GM12878 (cell line): ENCODE data around the gene CDC37L1. TPM values are rescaled to one million over a fixed set of nuclear protein-coding genes. Genes with fewer than 3 reads are reported as not detected.
A peak's percentile ranks its signal among the peaks of the same experiment; 100 is the strongest.

Experiments used
- ATAC-seq: fragments of 200-7000 bp; cut with Tn5 transposase; 3 replicates; pipeline ENCODE4 v1.9.1; 2020; ENCODE audit warnings: mild to moderate bottlenecking, moderate library complexity
- BruUV-seq: library from RNA; stranded (reverse); fragments of 400-500 nt; replicated peaks from 2 replicates; lab custom pipeline; 2021; lab: Mats Ljungman, UMichigan
- CTCF ChIA-PET: fragments of 300-600 bp; sonication (Branson Sonifier 250); formaldehyde crosslinking; extraction: SDS; loops from one replicate; lab custom pipeline; 2021; ENCODE audit warnings: inconsistent platforms; lab: Yijun Ruan, JAX
- POLR2A ChIA-PET: fragments of 350-600 bp; formaldehyde crosslinking; extraction: SDS; loops from one replicate; lab custom pipeline; 2021; ENCODE audit warnings: inconsistent platforms; lab: Charles Lee
- RAD21 ChIA-PET: fragments of 300-600 bp; sonication (Branson Sonifier 250); formaldehyde crosslinking; loops from one replicate; lab custom pipeline; 2023; ENCODE audit warnings: antibody characterized with exemption; ENCODE audit not compliant: unreplicated experiment; lab: Charles Lee
- SMC1A ChIA-PET: fragments of 300-600 bp; sonication (Branson Sonifier 250); formaldehyde crosslinking; loops from one replicate; lab custom pipeline; 2023; ENCODE audit not compliant: unreplicated experiment, uncharacterized antibody; lab: Charles Lee
- DNase-seq: peaks from one replicate; pipeline ENCODE4 v3.0.0-alpha.2; 2011; ENCODE audit warnings: low read depth, low spot score
- FAIRE-seq: peaks from 3 replicates; lab custom pipeline; 2011; peaks lifted over from hg19 to GRCh38; lab: Jason Lieb, UNC
- H2AFZ ChIP-seq: 2 replicates; pipeline ENCODE4 v1.6.0; 2011; ENCODE audit warnings: low read depth, low read length, control low read depth; ENCODE audit not compliant: control insufficient read depth
- H3K27ac ChIP-seq: 2 replicates; pipeline ENCODE4 v1.5.1; 2011; ENCODE audit warnings: control low read depth; ENCODE audit not compliant: control insufficient read depth, insufficient read depth
- H3K27me3 ChIP-seq, 2 experiments: replicated peaks in 1 of 2; 2 replicates each; pipeline versions ENCODE4 v1.6.0 to v1.6.1; 2011; ENCODE audit warnings: low read length in 1 of 2; ENCODE audit not compliant: control insufficient read depth in 2 of 2, insufficient read depth in 2 of 2
- H3K36me3 ChIP-seq, 2 experiments: 2 replicates each; pipeline ENCODE4 v1.5.1; 2011; ENCODE audit warnings: low read length in 1 of 2; ENCODE audit not compliant: control insufficient read depth in 2 of 2, insufficient read depth in 2 of 2
- H3K4me1 ChIP-seq: 2 replicates; pipeline ENCODE4 v1.6.1; 2011; ENCODE audit warnings: mild to moderate bottlenecking, low read length, moderate library complexity, mixed read lengths; ENCODE audit not compliant: control insufficient read depth, insufficient read depth
- H3K4me2 ChIP-seq: 2 replicates; pipeline ENCODE4 v1.6.0; 2011; ENCODE audit warnings: control low read depth; ENCODE audit not compliant: control insufficient read depth, insufficient read depth
- H3K4me3 ChIP-seq: fragments of 200-600 bp; sonication (generic); 2 replicates; pipeline ENCODE4 v1.5.1; 2016
- H3K79me2 ChIP-seq: 2 replicates; pipeline ENCODE4 v1.6.0; 2011; ENCODE audit warnings: low read length; ENCODE audit not compliant: control insufficient read depth, insufficient read depth
- H3K9ac ChIP-seq: 2 replicates; pipeline ENCODE4 v1.8.0; 2011; ENCODE audit warnings: low read length, control low read depth, mixed read lengths; ENCODE audit not compliant: control insufficient read depth, insufficient read depth
- H3K9me3 ChIP-seq: replicated peaks from 3 replicates; pipeline ENCODE4 v1.5.1; 2011; ENCODE audit warnings: mild to moderate bottlenecking, low read length; ENCODE audit not compliant: control insufficient read depth, insufficient read depth
- H4K20me1 ChIP-seq: 2 replicates; pipeline ENCODE4 v1.6.0; 2011; ENCODE audit not compliant: control insufficient read depth, insufficient read depth
- GABPA ChIP-seq: IDR thresholded peaks from 2 replicates; pipeline ENCODE4 v1.6.1; 2014; ENCODE audit warnings: antibody characterized with exemption, low read depth, mild to moderate bottlenecking, inconsistent platforms
- IKZF1 ChIP-seq: fragments of 450-650 bp; conservative IDR thresholded peaks from 2 replicates; pipeline ENCODE4 v1.6.1; 2017; ENCODE audit warnings: antibody characterized with exemption, mild to moderate bottlenecking
- MTA2 ChIP-seq: fragments of 450-650 bp; IDR thresholded peaks from 2 replicates; pipeline ENCODE4 v1.6.1; 2016; ENCODE audit warnings: low read depth, mild to moderate bottlenecking, moderate library complexity
- MXI1 ChIP-seq: fragments of 150-350 bp; IDR thresholded peaks from 2 replicates; pipeline ENCODE4 v1.6.1; 2011; ENCODE audit warnings: low read depth, mild to moderate bottlenecking, inconsistent platforms, low read length, improper control_type of control experiment
- NFYA ChIP-seq: IDR thresholded peaks from 2 replicates; pipeline ENCODE4 v1.6.1; 2011; ENCODE audit warnings: low read depth, mild to moderate bottlenecking, low read length, improper control_type of control experiment, borderline replicate concordance
- NR2C2 ChIP-seq: IDR thresholded peaks from 2 replicates; pipeline ENCODE4 v1.6.1; 2011; ENCODE audit warnings: borderline replicate concordance, low read depth; ENCODE audit not compliant: control insufficient read depth, insufficient read length
- NR2F1 ChIP-seq: fragments of 450-650 bp; conservative IDR thresholded peaks from 2 replicates; pipeline ENCODE4 v1.6.1; 2017; ENCODE audit warnings: mild to moderate bottlenecking
- NRF1 ChIP-seq: conservative IDR thresholded peaks from 2 replicates; pipeline ENCODE4 v1.6.1; 2011; ENCODE audit warnings: mild to moderate bottlenecking, low read depth, low read length, improper control_type of control experiment
- RB1 ChIP-seq: fragments of 450-650 bp; formaldehyde crosslinking; IDR thresholded peaks from 2 replicates; pipeline ENCODE4 v1.6.1; 2017; ENCODE audit warnings: mild to moderate bottlenecking, borderline replicate concordance
- RBBP5 ChIP-seq: fragments of 200-600 bp; sonication (generic); conservative IDR thresholded peaks from 2 replicates; pipeline ENCODE4 v1.6.1; 2016
- STAT3 ChIP-seq: IDR thresholded peaks from 2 replicates; pipeline ENCODE4 v1.6.1; 2011; ENCODE audit warnings: low read depth, low read length, improper control_type of control experiment
- TCF3 ChIP-seq: IDR thresholded peaks from 2 replicates; pipeline ENCODE4 v1.6.1; 2012; ENCODE audit warnings: low read depth, mild to moderate bottlenecking, low read length, borderline replicate concordance; ENCODE audit not compliant: insufficient read depth
- ZNF24 ChIP-seq: fragments of 450-650 bp; IDR thresholded peaks from 2 replicates; pipeline ENCODE4 v1.6.1; 2017; ENCODE audit warnings: antibody characterized with exemption, mild to moderate bottlenecking
- WGBS: methylation state at CpG from one replicate; pipeline ENCODE4 v1.1.6; 2016; ENCODE audit warnings: low lambda C conversion rate; ENCODE audit not compliant: insufficient replicate concordance, insufficient coverage; ENCODE audit errors: missing lambda C conversion rate; 5-methylcytosine and 5-hydroxymethylcytosine counted together
- in situ Hi-C: fragments of 300-500 bp; cut with MboI; formaldehyde crosslinking; loops from 9 replicates; pipeline ENCODE4 v1.14.3; 2018; ENCODE audit warnings: mixed read lengths
- intact Hi-C: fragments of 100-400 bp; cut with micrococcal nuclease; formaldehyde crosslinking; loops from one replicate; pipeline ENCODE4 v1.14.2; 2022; ENCODE audit not compliant: unreplicated experiment
- polyA plus RNA-seq, 11 experiments: library from polyadenylated mRNA; depleted of rRNA in 4 of 11; unstranded in 6 of 11; stranded (reverse) in 5 of 11; fragments of >200 nt; fragmentation: Nextera tagmentation in 4 of 11; fragmentation: Illumina TruSeq in 1 of 11; extraction: Ambion mirVana in 4 of 11; extraction: Trizol in 1 of 11; gene quantifications; 1 replicate in 1 of 11; 2 replicates in 10 of 11; pipeline versions ENCODE4 v1.2.1 to v1.2.3, GENCODE V29; 2011 to 2016; ENCODE audit warnings: inconsistent platforms in 2 of 11, missing spikeins in 2 of 11, low read depth in 1 of 11
- total RNA-seq, 4 experiments: library from RNA; depleted of rRNA in 3 of 4; stranded (reverse); fragments of >200 nt in 3 of 4; fragmentation: Illumina TruSeq in 1 of 4; extraction: Trizol in 1 of 4; gene quantifications; 2 replicates each; pipeline versions ENCODE4 v1.2.1 to v1.2.3, GENCODE V29; 2013 to 2021
- TF ChIP-seq, protein P1 (sequence below): IDR thresholded peaks from 2 replicates; pipeline ENCODE4 v1.6.1; 2012; ENCODE audit warnings: low read length, inconsistent platforms
- TF ChIP-seq, protein P2 (sequence below): fragments of 450-650 bp; IDR thresholded peaks from 2 replicates; pipeline ENCODE4 v1.6.1; 2017; ENCODE audit warnings: low read depth, mild to moderate bottlenecking, moderate library complexity

Gene CDC37L1
- total and polyA plus RNA-seq, 10 of the 15 experiments (the other 5 are each of a cell fraction or from before 2014, with no cell fraction given): 2.2 to 16.6 (median 8.2) TPM

DNA sequence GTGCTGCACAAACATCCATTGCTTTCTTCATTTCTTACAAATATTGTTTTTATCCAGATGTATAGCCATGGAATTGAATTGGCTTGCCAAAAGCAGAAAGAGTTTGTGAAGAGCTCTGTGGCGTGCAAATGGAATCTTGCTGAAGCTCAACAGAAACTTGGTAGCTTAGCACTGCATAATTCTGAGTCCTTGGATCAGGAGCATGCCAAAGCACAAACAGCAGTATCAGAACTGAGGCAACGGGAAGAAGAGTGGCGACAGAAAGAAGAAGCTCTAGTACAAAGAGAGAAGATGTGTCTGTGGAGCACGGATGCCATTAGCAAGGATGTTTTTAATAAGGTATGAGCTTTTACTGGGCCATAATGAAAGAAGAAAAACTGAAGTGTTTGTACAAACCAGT is 5.5 kb downstream of the CDC37L1 start:
- H3K27ac ChIP-seq: no peak overlapping the region
- 95% methylated on average over 4 of the region's 4 CpGs for WGBS
- no TSS peak for BruUV-seq
- ATAC-seq (no peak), FAIRE-seq (no peak), DNase-seq (no peak)
- ChIA-PET SMC1A (interaction anchor here (0.9 to 1.4 kb wide), 5 partner anchors 10 to 41 kb away, joined by 3 to 4 read pairs (median 4); partner anchors contain the start of gene PLPP6), CTCF (interaction anchor here (0.6 to 1.4 kb wide), 4 partner anchors 10 to 210 kb away, joined by 3 to 7 read pairs (median 4); no protein-coding TSS in a partner anchor), POLR2A (no interaction called here), RAD21 (interaction anchor here (1.3 kb wide), 1 partner anchor 19 kb away, joined by 6 read pairs; the partner anchor contains the start of gene SPATA6L)
- H3K9me3 ChIP-seq: no peaks in the 10 kb centered on the region
- no peak overlapping the region for H3K9ac ChIP-seq
- TF ChIP-seq NRF1: no peak
- TF ChIP-seq ZNF24: no peak
- TF ChIP-seq NFYA: no peak
- TF ChIP-seq MXI1: no peak
- no peaks in the 10 kb centered on the region for H3K27me3 ChIP-seq
- in situ Hi-C loops (no loop called here), intact Hi-C loops (no loop called here)
- H4K20me1 ChIP-seq: no peaks in the 10 kb centered on the region
- H2AFZ ChIP-seq: no peak overlapping the region
- H3K4me1 ChIP-seq: peaks cover 1% of the 10 kb centered on the region; the same call in 1 of the 2 replicates
- no peak overlapping the region for H3K4me2 ChIP-seq
- no peak overlapping the region for H3K4me3 ChIP-seq
- H3K36me3 ChIP-seq: peaks cover 0 to 4% of the 10 kb centered on the region in 2 experiments; a peak in 1 of 4 replicates
- H3K79me2 ChIP-seq: peaks cover 25% of the 10 kb centered on the region

DNA sequence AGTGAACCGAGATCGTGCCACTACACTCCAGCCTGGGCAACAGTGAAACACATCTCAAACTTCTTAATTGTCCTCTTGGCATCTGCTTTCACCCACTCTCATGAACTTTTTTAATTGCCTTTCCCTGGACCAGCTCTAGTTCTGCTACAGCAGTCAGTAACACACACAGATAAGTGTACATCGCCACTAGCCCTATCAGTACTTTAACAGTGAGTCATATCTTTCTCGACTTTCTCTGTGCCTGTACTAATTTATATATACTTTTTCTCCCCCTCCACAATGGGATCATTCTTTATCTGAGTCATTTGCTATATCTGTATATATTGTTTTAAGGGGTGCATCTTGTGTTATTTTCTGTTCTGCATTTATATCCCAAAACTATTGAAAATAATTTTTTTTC is 6.7 kb downstream of the CDC37L1 start:
- Histone ChIP-seq H4K20me1 (no peaks in the 10 kb centered on the region), H3K27me3 (no peaks in the 10 kb centered on the region), H3K4me2 (no peak overlapping the region), H3K36me3 (peaks cover 0 to 4% of the 10 kb centered on the region in 2 experiments; a peak in 2 of 4 replicates), H3K9ac (no peak overlapping the region), H2AFZ (no peak overlapping the region), H3K4me3 (no peak overlapping the region), H3K9me3 (no peaks in the 10 kb centered on the region), H3K27ac (0 out of 2 replicates have a peak overlapping the region, but pooled peaks have one; percentile 7), H3K79me2 (peaks cover 12% of the 10 kb centered on the region), H3K4me1 (peaks cover 12% of the 10 kb centered on the region)
- RAD21 ChIA-PET: no interaction called here
- POLR2A ChIA-PET: no interaction called here
- SMC1A ChIA-PET: interaction anchor here (1.1 kb wide), 1 partner anchor 9 kb away, joined by 3 read pairs; no protein-coding TSS in a partner anchor
- no TSS peak for BruUV-seq
- CTCF ChIA-PET: interaction anchor here (1.4 kb wide), 1 partner anchor 9 kb away, joined by 7 read pairs; no protein-coding TSS in a partner anchor
- WGBS: 60% methylated on average over 4 of the region's 4 CpGs
- FAIRE-seq (no peak), DNase-seq (no peak), ATAC-seq (peak; percentile 75)
- in situ Hi-C loops: no loop called here
- intact Hi-C loops: loop anchor here (2.0 kb wide), 1 partner anchor 55 kb away; the partner anchor contains the start of gene AK3
- TF ChIP-seq GABPA: no peak
- TF ChIP-seq NR2F1: no peak
- TF ChIP-seq, protein P1, sequence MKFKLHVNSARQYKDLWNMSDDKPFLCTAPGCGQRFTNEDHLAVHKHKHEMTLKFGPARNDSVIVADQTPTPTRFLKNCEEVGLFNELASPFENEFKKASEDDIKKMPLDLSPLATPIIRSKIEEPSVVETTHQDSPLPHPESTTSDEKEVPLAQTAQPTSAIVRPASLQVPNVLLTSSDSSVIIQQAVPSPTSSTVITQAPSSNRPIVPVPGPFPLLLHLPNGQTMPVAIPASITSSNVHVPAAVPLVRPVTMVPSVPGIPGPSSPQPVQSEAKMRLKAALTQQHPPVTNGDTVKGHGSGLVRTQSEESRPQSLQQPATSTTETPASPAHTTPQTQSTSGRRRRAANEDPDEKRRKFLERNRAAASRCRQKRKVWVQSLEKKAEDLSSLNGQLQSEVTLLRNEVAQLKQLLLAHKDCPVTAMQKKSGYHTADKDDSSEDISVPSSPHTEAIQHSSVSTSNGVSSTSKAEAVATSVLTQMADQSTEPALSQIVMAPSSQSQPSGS: peak; percentile 34; the same call in 1 of the 2 replicates
- TF ChIP-seq STAT3: no peak
- TF ChIP-seq TCF3: no peak
- TF ChIP-seq RB1: no peak
- TF ChIP-seq IKZF1: 0 out of 2 replicates have a peak, but pooled peaks have one; percentile 17
- TF ChIP-seq, protein P2, sequence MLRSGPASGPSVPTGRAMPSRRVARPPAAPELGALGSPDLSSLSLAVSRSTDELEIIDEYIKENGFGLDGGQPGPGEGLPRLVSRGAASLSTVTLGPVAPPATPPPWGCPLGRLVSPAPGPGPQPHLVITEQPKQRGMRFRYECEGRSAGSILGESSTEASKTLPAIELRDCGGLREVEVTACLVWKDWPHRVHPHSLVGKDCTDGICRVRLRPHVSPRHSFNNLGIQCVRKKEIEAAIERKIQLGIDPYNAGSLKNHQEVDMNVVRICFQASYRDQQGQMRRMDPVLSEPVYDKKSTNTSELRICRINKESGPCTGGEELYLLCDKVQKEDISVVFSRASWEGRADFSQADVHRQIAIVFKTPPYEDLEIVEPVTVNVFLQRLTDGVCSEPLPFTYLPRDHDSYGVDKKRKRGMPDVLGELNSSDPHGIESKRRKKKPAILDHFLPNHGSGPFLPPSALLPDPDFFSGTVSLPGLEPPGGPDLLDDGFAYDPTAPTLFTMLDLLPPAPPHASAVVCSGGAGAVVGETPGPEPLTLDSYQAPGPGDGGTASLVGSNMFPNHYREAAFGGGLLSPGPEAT: no peak
- TF ChIP-seq NR2C2: no peak
- TF ChIP-seq MTA2: peak; percentile 44; the same call in 1 of the 2 replicates
- no peak for TF ChIP-seq RBBP5
